Vagina (tissue), 2 donors: Measurements from ENCODE around the gene SPECC1L.

Experiments used
- POLR2A ChIP-seq, 2 donors: fragments of 450-650 bp; IDR thresholded peaks; one replicate each; pipeline ENCODE4 v1.6.1; 2017; ENCODE audit warnings: antibody characterized with exemption in 2 of 2, mild to moderate bottlenecking in 2 of 2, moderate library complexity in 2 of 2
- POLR2AphosphoS5 ChIP-seq, 2 donors: sonication (generic); formaldehyde crosslinking; IDR thresholded peaks; one replicate each; pipeline ENCODE4 v1.9.0; 2017; ENCODE audit warnings: antibody characterized with exemption in 2 of 2, mild to moderate bottlenecking in 2 of 2, low read depth in 1 of 2; ENCODE audit not compliant: insufficient read depth in 1 of 2
- TF ChIP-seq, protein P1 (sequence below), 3 experiments: fragments of 450-650 bp in 2 of 3; fragments of 200-600 bp in 1 of 3; sonication (generic) in 1 of 3; IDR thresholded peaks; one replicate each; pipeline ENCODE4 v1.5.1; 2017 to 2019; ENCODE audit warnings: antibody characterized with exemption in 3 of 3, mild to moderate bottlenecking in 2 of 3, moderate library complexity in 2 of 3

- TF ChIP-seq, protein P1, sequence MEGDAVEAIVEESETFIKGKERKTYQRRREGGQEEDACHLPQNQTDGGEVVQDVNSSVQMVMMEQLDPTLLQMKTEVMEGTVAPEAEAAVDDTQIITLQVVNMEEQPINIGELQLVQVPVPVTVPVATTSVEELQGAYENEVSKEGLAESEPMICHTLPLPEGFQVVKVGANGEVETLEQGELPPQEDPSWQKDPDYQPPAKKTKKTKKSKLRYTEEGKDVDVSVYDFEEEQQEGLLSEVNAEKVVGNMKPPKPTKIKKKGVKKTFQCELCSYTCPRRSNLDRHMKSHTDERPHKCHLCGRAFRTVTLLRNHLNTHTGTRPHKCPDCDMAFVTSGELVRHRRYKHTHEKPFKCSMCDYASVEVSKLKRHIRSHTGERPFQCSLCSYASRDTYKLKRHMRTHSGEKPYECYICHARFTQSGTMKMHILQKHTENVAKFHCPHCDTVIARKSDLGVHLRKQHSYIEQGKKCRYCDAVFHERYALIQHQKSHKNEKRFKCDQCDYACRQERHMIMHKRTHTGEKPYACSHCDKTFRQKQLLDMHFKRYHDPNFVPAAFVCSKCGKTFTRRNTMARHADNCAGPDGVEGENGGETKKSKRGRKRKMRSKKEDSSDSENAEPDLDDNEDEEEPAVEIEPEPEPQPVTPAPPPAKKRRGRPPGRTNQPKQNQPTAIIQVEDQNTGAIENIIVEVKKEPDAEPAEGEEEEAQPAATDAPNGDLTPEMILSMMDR (IDR thresholded peaks at IDR 0.05), result no peak
- no peak for TF ChIP-seq POLR2A (IDR thresholded peaks at IDR 0.05)
- TF ChIP-seq POLR2AphosphoS5 (IDR thresholded peaks at IDR 0.05; ENCODE audit: insufficient read depth in 1 of 2, low read depth in 1 of 2), result no peak
Measured at GRCh38 chr22:24265734-24266133, 4.9 kb upstream of the SPECC1L start.
